ENCODE measurements around the gene PLK5.
"Not testable (repeated sequence)": the region's sequence is repeated elsewhere in the genome, so short reads cannot be mapped to it uniquely, and the experiment has no call there.

The PLK5 gene

GRCh38 chr19:1491114-1491848 is 32.6 kb upstream of the PLK5 start, which contains the start of gene REEP6:
TSS of gene REEP6 (plus strand) at chr19:1491181. CDS start at chr19:1491270, 89 bp downstream.
- DNase-seq (ENCODE audit: low spot score), result no peak

- DNase-seq (ENCODE audit: low spot score), result no peak
Observed at GRCh38 chr19:1491849-1492170, 32.1 kb upstream of the PLK5 start.

DNA sequence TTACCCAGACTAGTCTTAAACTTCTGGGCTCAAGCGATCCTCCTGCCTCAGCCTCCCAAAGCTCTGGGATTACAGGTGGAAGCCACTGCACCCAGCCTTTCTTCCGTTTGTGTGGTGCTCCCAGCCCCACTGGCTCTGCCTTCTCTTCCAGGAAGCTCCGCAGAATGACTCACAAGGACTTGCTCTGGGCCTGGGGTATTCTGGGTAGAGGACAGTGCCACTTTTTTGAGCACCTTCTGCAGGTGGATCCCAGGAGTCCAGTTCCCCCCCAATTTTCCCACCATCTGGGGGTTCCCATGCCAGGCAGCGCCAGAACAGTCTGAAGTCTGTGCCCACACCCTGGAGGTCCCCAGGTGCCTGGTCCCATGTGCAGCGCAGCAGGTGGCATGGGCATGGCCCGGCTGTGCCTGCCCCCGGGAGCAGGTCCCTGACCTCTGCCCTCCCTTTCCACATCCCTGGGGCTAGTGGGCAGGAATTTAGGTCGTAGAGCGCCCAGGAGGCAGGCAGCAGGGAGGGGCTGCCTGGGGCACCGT is 31.3 kb upstream of the PLK5 start:
- DNase-seq (ENCODE audit: low spot score), result no peak

GRCh38 chr19:1494115-1494815 is 29.6 kb upstream of the PLK5 start:
- no peak for DNase-seq (ENCODE audit: low spot score)

GRCh38 chr19:1495051-1495798 is 28.7 kb upstream of the PLK5 start:
- DNase-seq (ENCODE audit: low spot score), result no peak

- no peak for DNase-seq (ENCODE audit: low spot score)
Observed at GRCh38 chr19:1495799-1496713, 27.8 kb upstream of the PLK5 start.

DNA sequence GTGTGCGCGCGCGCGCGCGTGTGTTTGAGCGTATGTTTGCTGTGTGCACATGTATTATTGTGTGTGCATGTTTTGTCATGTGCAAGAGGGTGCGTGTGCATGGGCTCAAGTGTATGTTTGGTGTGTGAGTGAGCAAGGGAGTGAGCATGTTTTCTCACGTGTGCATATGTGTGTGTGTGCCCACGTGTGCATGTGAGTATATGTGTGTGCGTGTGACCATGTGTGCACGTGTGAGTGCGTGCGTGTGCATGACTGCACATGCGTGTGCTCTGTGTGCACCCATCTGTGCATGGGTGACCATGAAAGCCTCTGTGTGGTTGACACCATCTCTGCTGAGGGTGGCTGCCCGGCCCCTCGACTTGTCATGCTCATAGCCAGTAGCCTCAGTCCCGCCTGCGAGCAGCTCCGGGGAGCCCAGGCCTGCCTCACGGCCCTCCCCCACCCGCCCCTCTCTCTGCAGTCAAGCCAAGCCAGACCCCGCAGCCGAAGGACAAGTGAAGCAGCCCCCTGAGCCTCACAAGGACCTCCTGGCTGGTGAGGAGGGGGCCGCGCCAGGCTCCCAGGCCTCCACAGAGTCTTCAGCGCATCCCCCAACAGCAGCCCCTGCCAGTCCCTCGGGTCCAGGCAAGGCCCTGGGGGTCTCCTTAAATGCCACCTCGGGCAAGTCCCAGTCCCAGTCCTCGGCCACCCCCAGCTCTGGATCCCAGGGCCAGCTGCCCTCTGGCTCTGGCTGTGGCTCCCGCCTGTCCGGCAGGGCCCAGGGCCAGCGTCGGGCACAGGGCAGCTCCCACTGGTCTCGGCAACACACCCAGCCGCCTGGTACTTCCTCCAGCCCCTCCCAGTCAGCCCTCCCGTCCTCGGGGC is 26.9 kb upstream of the PLK5 start:
- DNase-seq (ENCODE audit: low spot score), result no peak

DNA sequence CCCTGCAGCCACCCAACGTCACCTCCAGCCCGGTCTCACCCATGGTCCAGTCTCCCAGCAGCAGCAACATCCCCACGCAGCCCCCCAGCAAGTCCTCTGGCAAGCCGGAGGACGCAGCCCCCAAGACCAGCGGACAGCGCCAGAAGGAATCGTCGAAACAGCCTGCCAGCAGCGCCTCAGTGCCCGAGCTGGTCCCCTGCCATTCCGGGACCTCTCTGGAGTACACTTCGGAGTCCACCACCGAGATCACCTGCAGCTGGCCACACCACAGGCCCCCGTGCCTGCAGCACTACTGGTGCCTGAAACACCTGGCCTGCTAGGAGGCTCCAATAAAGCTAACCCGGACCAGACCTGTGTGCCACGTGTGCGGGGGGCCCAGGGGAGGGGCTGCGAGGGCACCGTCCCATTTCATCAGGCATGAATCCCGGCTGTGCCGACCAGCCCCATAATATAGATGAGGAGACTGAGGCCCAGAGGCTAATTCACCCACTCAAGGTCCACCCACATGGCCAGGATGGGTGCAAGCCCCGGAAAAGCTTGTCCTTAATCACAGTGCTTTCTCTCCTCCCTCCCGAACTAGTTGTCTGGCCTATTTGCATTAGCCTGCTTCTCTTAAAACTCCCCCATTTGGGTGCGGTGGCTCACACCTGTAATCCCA is 26.2 kb upstream of the PLK5 start:
- DNase-seq (ENCODE audit: low spot score), result no peak

DNA sequence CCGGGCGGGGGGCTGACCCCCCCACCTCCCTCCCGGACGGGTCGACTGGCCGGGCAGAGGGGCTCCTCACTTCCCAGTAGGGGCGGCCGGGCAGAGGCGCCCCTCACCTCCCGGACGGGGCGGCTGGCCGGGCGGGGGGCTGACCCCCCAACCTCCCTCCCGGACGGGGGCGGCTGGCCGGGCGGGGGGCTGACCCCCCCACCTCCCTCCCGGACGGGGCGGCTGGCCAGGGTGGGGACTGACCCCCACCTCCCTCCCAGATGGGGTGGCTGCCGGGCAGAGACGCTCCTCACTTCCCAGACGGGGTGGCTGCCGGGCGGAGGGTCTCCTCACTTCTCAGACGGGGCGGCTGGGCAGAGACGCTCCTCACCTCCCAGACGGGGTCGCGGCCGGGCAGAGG is 24.6 kb upstream of the PLK5 start:
- not testable (repeated sequence) for DNase-seq (ENCODE audit: low spot score)

GRCh38 chr19:1501200-1501595 is 22.7 kb upstream of the PLK5 start:
- DNase-seq (ENCODE audit: low spot score), result no peak

GRCh38 chr19:1502433-1503088 is 21.3 kb upstream of the PLK5 start:
- DNase-seq (ENCODE audit: low spot score), result no peak

DNA sequence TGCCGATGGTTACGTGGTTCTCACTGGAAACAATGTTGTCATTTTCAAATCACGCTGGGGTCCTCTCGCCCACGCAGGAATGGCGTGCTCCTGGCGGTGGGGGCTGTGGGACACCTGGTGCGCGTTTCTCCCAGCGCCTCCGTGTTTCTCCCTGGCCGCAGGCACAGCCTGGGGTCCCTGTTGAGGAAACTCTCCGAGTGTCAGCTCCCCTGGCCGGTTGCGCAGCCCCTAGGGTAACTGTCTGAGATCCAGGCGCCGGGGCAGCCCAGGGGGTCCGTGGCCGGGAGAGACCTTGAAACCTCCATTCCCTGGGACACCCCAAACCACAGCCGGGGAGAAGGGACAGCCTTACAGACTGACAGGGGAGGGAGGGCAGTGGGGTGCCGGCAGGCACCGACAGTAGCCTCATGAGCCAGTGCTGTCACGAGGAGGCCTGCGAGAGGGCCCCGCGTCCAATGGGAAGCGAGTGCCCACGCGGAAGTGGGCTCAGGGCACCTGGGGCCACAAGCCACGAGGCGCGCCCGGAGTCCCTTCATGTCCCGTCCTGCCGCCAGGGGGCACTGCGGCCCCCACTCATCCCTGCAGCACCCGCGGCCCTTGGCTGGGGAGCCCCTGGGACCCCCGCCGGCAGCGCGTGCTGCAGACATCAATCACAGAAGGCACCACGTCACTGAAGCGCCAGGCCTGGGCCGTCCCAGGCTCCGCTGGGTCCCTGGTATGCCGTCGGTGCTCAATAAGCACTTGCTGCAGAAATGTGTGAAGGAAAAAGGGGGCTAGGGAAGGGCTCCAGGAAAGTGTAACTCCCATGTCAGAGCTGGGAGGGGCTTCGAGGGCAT is 20.6 kb upstream of the PLK5 start:
- peak; percentile 59 for DNase-seq (ENCODE audit: low spot score)

- DNase-seq (ENCODE audit: low spot score), result no peak
Observed at GRCh38 chr19:1503925-1504773, 19.7 kb upstream of the PLK5 start.

DNA sequence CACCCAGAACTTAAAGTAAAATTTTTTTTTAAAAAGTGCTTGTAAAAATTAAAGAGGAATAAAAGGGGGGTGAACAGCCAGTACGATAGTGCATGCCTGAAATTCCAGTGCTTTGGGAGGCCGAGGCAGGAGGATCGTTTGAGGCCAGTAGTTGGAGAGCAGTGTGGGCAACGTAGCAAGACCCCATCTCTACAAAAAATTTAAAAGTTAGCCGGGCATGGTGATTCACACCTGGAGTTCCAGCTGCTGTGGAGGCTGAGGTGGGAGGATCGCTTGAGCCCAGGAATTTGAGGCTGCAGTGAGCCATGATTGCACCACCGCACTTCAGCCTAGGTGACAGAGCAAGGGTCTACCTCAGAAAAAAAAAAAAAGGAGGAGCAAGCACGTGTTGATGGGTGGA is 18.9 kb upstream of the PLK5 start:
- DNase-seq (ENCODE audit: low spot score), result no peak

GRCh38 chr19:1505991-1506881 is 17.6 kb upstream of the PLK5 start:
- DNase-seq (ENCODE audit: low spot score), result no peak

GRCh38 chr19:1507192-1507660 is 16.7 kb upstream of the PLK5 start:
- DNase-seq (ENCODE audit: low spot score), result no peak

All from germinal center (tissue), 1 donor.